Measurements from ENCODE around the gene HLA-DMB.

GRCh38 chr6:32946893-32947292, 6.1 kb upstream of the HLA-DMB start:
- no peak for TF ChIP-seq CTCF (IDR thresholded peaks at IDR 0.05; ENCODE audit: low read depth, low read length, poor library complexity, severe bottlenecking)
- no peak for TF ChIP-seq EZH2phosphoT487 (IDR thresholded peaks at IDR 0.05; ENCODE audit: borderline replicate concordance, low read length)

Measured in DOHH2 (cell line).